NT2/D1 (cell line): ENCODE results near the gene FTO.

Experiments
- DNase-seq: peaks from one replicate; pipeline ENCODE4 v3.0.0-alpha.2; 2011; ENCODE audit warnings: low read depth, low spot score
- H3K27me3 ChIP-seq: 2 replicates; pipeline ENCODE4 v1.6.0; 2011; ENCODE audit warnings: mild to moderate bottlenecking; ENCODE audit not compliant: insufficient read length, insufficient read depth
- H3K36me3 ChIP-seq: 2 replicates; pipeline ENCODE4 v1.6.1; 2011; ENCODE audit warnings: mild to moderate bottlenecking, low read length, mixed read lengths; ENCODE audit not compliant: insufficient read depth, insufficient read length
- H3K4me1 ChIP-seq: 2 replicates; pipeline ENCODE4 v1.5.1; 2011; ENCODE audit not compliant: insufficient read depth, insufficient read length
- H3K4me3 ChIP-seq: 2 replicates; pipeline ENCODE4 v1.5.1; 2011; ENCODE audit warnings: low read depth; ENCODE audit not compliant: insufficient read length
- H3K9ac ChIP-seq: 2 replicates; pipeline ENCODE4 v1.6.0; 2011; ENCODE audit warnings: low read depth; ENCODE audit not compliant: insufficient read length
- H3K9me3 ChIP-seq: 2 replicates; pipeline ENCODE4 v1.5.1; 2011; ENCODE audit warnings: mild to moderate bottlenecking, low read length; ENCODE audit not compliant: insufficient read depth
- SUZ12 ChIP-seq: IDR thresholded peaks from 2 replicates; pipeline ENCODE4 v1.6.1; 2011; ENCODE audit not compliant: insufficient read length, insufficient read depth; ENCODE audit errors: extremely low read depth
- YY1 ChIP-seq: IDR thresholded peaks from 2 replicates; pipeline ENCODE4 v1.6.1; 2011; ENCODE audit not compliant: insufficient read length, insufficient read depth
- ZNF274 ChIP-seq: IDR thresholded peaks from 2 replicates; pipeline ENCODE4 v1.6.1; 2011; ENCODE audit warnings: mild to moderate bottlenecking, low read depth, low read length

Gene FTO

DNA sequence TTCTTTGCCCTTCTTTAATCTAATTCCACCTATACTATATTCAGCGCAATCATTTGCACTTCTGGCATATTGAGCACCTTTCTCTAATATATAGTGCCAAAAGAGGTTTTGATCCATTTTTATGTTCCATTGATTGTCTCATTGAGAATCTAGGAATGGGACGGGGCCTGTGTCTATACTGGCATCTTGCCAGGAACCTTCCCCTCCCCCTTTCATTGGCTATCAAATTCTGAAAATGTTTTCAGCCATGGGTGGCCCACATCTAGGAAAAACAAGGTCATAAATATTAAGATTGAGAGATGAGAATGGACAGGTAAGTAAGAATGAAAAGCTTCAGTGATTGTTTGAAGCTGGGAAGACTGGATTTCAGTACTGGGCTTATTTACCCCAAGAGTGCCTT lies 159.9 kb downstream of the FTO start:
- no peaks in the 10 kb centered on the region for H3K9me3 ChIP-seq
- H3K4me3 ChIP-seq, result no peak overlapping the region
- H3K4me1 ChIP-seq, result no peaks in the 10 kb centered on the region
- no peak overlapping the region for H3K9ac ChIP-seq
- no peak for DNase-seq
- no peak for TF ChIP-seq SUZ12
- no peak for TF ChIP-seq YY1
- no peak for TF ChIP-seq ZNF274
- H3K36me3 ChIP-seq, result no peaks in the 10 kb centered on the region
- H3K27me3 ChIP-seq, result no peaks in the 10 kb centered on the region

DNA sequence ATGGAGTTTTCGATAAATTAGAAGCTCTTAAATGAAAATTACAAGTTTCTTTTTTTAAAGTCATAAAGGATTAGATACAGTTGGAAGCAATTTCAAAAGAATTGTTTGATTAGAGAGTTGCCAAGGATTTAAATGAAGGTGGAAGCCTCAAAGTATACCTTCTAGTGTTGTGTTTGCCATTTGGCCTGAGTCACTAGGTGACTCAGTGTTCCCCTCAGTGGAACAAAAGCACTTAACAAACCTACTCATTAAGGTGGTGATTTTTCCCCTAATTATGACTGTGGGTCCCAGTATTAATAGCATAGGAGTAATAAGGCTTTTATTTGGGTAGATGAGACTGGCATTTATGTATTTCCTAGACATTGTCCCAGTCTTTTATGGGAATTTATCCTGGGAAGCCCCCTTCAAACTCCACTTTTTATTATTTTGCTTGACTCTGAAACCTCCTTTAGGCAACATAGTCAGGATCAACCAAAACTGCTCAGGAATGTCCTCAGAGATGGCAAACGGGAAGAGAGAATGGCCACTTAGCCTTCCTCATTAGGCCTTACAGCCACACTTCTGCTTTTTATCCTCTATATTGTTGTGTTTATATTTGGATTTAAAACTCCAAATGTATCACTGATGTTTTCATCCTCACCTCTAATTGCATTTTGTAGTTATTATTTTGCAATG lies 161.0 kb downstream of the FTO start:
- no peaks in the 10 kb centered on the region for H3K36me3 ChIP-seq
- H3K4me3 ChIP-seq, result no peak overlapping the region
- no peak for DNase-seq
- no peaks in the 10 kb centered on the region for H3K27me3 ChIP-seq
- H3K9me3 ChIP-seq, result no peaks in the 10 kb centered on the region
- H3K9ac ChIP-seq, result no peak overlapping the region
- H3K4me1 ChIP-seq, result no peaks in the 10 kb centered on the region
- TF ChIP-seq YY1 (no peak), ZNF274 (no peak), SUZ12 (no peak)

DNA sequence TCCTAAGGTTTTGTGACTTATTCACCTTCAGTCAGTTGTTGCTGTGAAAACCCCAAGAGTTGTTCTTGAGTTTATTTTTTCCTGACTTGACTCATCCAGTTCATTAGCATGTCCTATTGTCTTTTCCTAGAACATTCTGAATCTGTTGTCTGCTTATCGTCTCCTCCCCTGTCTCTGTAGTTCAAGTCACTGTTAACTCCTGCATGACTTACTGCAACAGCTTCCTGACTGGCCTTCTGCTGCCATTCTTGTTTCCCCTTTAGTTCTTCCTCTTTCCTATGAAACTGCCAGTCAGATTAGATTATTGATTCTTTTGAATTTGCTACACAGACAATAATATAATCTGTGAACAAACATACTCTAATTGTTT lies 161.5 kb downstream of the FTO start:
- Histone ChIP-seq H3K4me3 (no peak overlapping the region), H3K36me3 (no peaks in the 10 kb centered on the region), H3K27me3 (no peaks in the 10 kb centered on the region), H3K4me1 (no peaks in the 10 kb centered on the region), H3K9me3 (no peaks in the 10 kb centered on the region; the same call in 1 of the 2 replicates), H3K9ac (no peak overlapping the region)
- DNase-seq, result peak; percentile 32
- TF ChIP-seq SUZ12, result no peak
- TF ChIP-seq ZNF274, result no peak
- no peak for TF ChIP-seq YY1

DNA sequence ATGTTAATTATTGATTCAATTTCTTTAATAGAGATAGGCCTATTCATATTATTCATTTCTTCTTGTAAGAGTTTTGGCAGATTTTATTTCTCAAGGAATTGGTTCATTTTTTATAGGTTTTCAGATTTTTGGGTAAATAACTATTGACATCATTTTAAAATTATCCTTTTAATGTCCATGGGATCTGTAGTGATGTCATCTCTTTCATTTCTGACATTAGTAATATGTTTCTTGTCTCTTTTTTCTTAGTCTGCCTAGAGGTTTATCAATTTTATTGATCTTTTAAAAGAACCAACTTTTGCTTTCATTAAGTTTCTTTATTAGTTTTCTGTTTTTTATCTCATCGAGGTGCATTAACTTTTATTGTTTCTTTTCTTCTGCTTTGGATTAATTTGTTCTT lies 162.6 kb downstream of the FTO start:
- Histone ChIP-seq H3K9me3 (peaks cover 6% of the 10 kb centered on the region), H3K9ac (no peak overlapping the region), H3K4me1 (no peaks in the 10 kb centered on the region), H3K27me3 (no peaks in the 10 kb centered on the region), H3K4me3 (no peak overlapping the region), H3K36me3 (no peaks in the 10 kb centered on the region)
- DNase-seq, result no peak
- TF ChIP-seq ZNF274 (no peak), SUZ12 (no peak), YY1 (no peak)

DNA sequence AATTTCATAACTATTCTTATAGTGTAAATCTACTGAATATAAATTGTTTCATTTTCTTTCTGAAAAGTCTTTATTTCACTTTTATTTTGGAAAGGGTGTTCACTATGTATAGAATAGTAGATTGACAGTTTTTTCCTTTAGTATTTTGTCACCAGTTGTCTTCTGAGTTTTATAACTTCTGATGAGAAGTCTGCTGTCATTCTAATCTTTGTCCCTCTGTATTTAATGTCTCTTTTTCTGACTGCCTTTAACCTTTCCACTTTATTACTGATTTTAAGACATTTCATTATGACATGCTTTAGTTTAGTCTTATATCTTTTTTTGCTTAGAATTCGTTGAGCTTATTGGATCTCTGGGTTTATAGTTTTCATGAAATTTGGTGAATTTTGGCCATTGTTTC lies 166.9 kb downstream of the FTO start:
- no peak for DNase-seq
- Histone ChIP-seq H3K9ac (no peak overlapping the region), H3K4me1 (no peaks in the 10 kb centered on the region), H3K27me3 (no peaks in the 10 kb centered on the region), H3K4me3 (no peak overlapping the region), H3K36me3 (peaks cover 3% of the 10 kb centered on the region), H3K9me3 (peaks cover 6% of the 10 kb centered on the region)
- no peak for TF ChIP-seq SUZ12
- no peak for TF ChIP-seq YY1
- no peak for TF ChIP-seq ZNF274

DNA sequence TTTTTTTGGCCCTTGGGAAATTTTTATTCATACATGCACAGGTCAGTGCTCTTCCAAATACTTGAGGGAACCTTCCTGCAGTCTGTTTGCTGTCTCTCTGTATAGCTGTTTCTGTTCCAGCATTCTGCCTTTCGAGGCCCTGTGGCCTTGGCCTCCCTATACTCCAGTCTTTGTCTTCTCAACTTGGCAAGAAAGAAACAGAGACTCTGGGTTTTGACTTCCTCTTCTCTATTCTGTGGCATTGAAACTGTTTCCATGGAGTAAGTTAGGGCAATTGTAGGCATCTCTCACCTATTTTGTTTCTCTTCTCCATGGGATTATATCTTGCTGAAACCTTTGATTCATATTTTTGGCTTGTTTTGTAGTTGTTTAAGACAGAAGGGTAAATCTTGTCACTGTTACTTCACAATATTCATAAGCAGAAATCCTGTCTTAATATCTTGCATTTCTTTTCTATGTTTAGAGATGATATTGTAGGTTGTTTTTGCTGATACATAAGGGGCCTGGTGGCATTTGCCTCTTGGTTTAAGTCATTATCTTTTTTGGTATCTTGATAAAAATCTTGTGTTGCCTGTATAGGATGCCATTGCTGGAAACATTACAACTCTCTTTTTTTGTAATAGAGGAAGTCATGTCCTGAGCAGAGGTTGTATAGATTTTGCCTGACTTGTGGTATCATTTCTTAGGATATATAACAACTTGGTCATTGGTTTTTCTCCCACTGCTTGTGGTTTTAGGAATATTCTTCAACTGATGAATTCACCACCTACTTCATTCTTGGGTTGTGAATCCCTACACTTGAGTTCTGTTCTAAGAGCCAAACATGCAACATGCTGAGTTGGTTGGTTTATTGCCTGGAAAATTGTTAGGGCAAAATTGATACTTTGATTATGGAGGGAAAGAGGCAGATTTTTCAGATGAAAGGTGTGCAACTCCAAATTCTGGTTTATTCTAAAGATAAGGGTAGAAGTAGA lies 168.6 kb downstream of the FTO start:
- Histone ChIP-seq H3K4me1 (no peaks in the 10 kb centered on the region), H3K9me3 (peaks cover 6% of the 10 kb centered on the region), H3K4me3 (no peak overlapping the region), H3K9ac (no peak overlapping the region), H3K27me3 (no peaks in the 10 kb centered on the region), H3K36me3 (peaks cover 3% of the 10 kb centered on the region)
- no peak for TF ChIP-seq SUZ12
- TF ChIP-seq ZNF274, result no peak
- no peak for TF ChIP-seq YY1
- no peak for DNase-seq

DNA sequence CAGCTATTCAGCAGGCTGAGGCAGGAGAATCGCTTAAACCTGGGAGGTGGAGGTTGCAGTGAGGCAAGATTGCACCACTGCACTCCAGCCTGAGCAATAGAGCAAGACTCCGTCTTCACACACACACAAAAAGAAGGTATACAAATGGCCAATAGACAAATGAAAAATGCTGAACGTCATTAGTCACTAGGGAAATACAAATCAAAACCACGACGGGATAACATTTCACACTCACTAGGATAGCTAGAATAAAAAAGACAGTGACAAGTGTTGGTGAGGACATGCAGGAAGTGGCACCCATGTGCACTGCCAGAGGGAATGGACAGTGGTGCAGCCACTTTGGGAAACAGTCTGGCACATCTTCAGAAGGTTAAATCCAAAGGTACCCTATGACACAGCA lies 172.9 kb downstream of the FTO start:
- TF ChIP-seq SUZ12 (no peak), ZNF274 (no peak), YY1 (no peak)

More for the DNA sequence above, 172.9 kb downstream of the FTO start:
- Histone ChIP-seq H3K4me1 (no peaks in the 10 kb centered on the region), H3K9ac (no peak overlapping the region), H3K36me3 (peaks cover 12% of the 10 kb centered on the region), H3K9me3 (no peaks in the 10 kb centered on the region), H3K27me3 (no peaks in the 10 kb centered on the region), H3K4me3 (no peak overlapping the region)
- DNase-seq, result no peak
